GM18511 (cell line): ENCODE data around the gene PRPF31.
"Not testable (repeated sequence)": the region's sequence is repeated elsewhere in the genome, so short reads cannot be mapped to it uniquely, and the experiment has no call there.

Experiments
- ATAC-seq: cut with Tn5 transposase; IDR thresholded peaks from one replicate; pipeline ENCODE4 v1.9.1; 2021; ENCODE audit warnings: mild to moderate bottlenecking, moderate library complexity; ENCODE audit not compliant: unreplicated experiment

PRPF31 gene

GRCh38 chr19:54160854-54161253, 45.3 kb downstream of the PRPF31 start:
- ATAC-seq = no peak

- ATAC-seq = no peak
Observed at GRCh38 chr19:54162241-54162805, 46.8 kb downstream of the PRPF31 start.

GRCh38 chr19:54162884-54163283, 47.3 kb downstream of the PRPF31 start:
- ATAC-seq = no peak

GRCh38 chr19:54164369-54165068, 49.0 kb downstream of the PRPF31 start:
- no peak for ATAC-seq

GRCh38 chr19:54165222-54165621, 49.7 kb downstream of the PRPF31 start:
- ATAC-seq = no peak

- ATAC-seq = no peak
Observed at GRCh38 chr19:54168174-54168917, 52.8 kb downstream of the PRPF31 start.

GRCh38 chr19:54169149-54169740, 53.7 kb downstream of the PRPF31 start:
- ATAC-seq = no peak

GRCh38 chr19:54171736-54172431, 56.3 kb downstream of the PRPF31 start:
- not testable (repeated sequence) for ATAC-seq

GRCh38 chr19:54172471-54173358, 57.2 kb downstream of the PRPF31 start, which contains the start of gene TMC4:
TSS of gene TMC4 (minus strand) at chr19:54173160. CDS start at chr19:54173117, 43 bp downstream.
- ATAC-seq = no peak

- no peak for ATAC-seq
Observed at GRCh38 chr19:54173359-54173699, 57.8 kb downstream of the PRPF31 start.

GRCh38 chr19:54173951-54174834, 58.6 kb downstream of the PRPF31 start:
- no peak for ATAC-seq

- no peak for ATAC-seq
Observed at GRCh38 chr19:54178581-54179261, 63.2 kb downstream of the PRPF31 start.

- no peak for ATAC-seq
Observed at GRCh38 chr19:54179262-54179852, 63.8 kb downstream of the PRPF31 start.

GRCh38 chr19:54179921-54180461, 64.4 kb downstream of the PRPF31 start:
- no peak for ATAC-seq

GRCh38 chr19:54180691-54181091, 65.1 kb downstream of the PRPF31 start:
- no peak for ATAC-seq
